ENCODE measurements around the gene MBNL2.

Gene MBNL2

DNA sequence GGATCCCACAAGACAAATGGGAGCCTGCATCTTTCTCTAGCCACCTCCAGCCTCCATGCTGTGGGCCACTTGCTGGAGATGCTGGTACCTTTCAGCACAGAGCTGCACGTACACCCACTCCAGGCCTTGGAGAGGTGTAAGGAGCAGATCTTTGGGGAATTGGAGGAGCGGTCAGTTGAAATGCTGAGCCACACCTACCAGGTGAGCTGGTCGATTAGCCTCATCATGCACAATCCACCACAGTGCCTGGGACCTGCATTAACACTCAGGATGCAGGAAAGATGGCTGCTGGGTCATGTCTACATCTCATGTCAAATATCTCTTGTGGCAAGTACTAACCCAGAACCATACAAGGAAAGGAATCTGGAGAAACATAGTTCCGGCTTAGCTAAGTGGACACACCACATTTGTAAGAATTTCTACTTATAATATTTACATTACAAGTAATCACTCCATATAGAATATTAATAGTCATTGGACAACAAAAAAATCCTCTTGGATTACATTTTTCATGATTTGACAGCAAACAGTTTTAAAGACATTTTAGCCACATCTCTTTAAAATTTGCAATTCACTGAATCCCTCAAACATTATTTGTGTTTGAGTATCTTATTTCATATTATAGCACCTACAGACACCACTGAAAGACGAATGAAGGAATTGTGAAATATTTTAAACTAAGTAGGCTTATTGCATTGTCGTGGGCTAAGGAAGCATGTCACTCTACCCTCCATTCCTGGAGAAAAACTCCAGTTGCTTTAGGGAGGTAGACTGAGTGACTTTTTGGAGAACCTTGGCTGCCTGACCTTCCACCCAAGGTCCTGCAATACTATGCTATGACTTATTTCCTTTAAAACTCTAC, 21.8 kb upstream of the MBNL2 start:
- no peak for TF ChIP-seq RAD21 (IDR thresholded peaks at IDR 0.05; ENCODE audit: low read depth)
- no peak for TF ChIP-seq TAF1 (IDR thresholded peaks at IDR 0.05; ENCODE audit: low read depth)
- TF ChIP-seq CEBPB (IDR thresholded peaks at IDR 0.05) = no peak
- TF ChIP-seq EGR1 (IDR thresholded peaks at IDR 0.05) = no peak
- no peak for TF ChIP-seq TEAD4 (IDR thresholded peaks at IDR 0.05)
- TF ChIP-seq, protein P1, sequence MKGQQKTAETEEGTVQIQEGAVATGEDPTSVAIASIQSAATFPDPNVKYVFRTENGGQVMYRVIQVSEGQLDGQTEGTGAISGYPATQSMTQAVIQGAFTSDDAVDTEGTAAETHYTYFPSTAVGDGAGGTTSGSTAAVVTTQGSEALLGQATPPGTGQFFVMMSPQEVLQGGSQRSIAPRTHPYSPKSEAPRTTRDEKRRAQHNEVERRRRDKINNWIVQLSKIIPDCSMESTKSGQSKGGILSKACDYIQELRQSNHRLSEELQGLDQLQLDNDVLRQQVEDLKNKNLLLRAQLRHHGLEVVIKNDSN (IDR thresholded peaks at IDR 0.05) = no peak
- no peak for TF ChIP-seq MAX (IDR thresholded peaks at IDR 0.05)
- TF ChIP-seq NFIC (IDR thresholded peaks at IDR 0.05) = no peak

DNA sequence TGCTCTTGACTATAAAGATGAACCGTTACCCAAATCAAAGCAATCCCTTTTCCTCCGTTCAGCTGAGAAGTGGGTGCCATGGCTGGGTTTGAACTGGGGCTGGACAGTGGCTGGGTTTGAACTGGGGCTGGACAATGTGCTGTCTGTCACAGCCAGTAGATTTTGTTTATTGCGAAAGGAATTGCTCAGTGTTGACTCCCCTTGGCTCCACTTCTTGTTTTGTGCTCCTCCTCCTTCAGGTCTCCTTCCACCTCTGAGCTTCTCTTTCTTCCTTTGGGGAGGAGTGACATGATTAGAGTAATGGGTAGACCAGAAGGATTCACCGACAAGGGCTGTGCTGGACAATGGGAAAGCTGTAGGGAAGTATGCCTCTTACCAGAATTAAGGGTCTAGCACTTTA, 19.4 kb upstream of the MBNL2 start:
- TF ChIP-seq FOXM1 (IDR thresholded peaks at IDR 0.05; ENCODE audit: borderline replicate concordance, low read depth) (no peak), EGR1 (IDR thresholded peaks at IDR 0.05) (no peak), EP300 (IDR thresholded peaks at IDR 0.05; ENCODE audit: borderline replicate concordance) (no peak), RAD21 (IDR thresholded peaks at IDR 0.05; ENCODE audit: low read depth) (no peak), ZBTB7A (IDR thresholded peaks at IDR 0.05; ENCODE audit: low read depth) (no peak), TEAD4 (IDR thresholded peaks at IDR 0.05) (no peak), CEBPB (IDR thresholded peaks at IDR 0.05) (no peak), YY1 (IDR thresholded peaks at IDR 0.05; ENCODE audit: low read depth) (no peak), CREB1 (IDR thresholded peaks at IDR 0.05; ENCODE audit: low read depth) (no peak)
- TF ChIP-seq, protein P2, sequence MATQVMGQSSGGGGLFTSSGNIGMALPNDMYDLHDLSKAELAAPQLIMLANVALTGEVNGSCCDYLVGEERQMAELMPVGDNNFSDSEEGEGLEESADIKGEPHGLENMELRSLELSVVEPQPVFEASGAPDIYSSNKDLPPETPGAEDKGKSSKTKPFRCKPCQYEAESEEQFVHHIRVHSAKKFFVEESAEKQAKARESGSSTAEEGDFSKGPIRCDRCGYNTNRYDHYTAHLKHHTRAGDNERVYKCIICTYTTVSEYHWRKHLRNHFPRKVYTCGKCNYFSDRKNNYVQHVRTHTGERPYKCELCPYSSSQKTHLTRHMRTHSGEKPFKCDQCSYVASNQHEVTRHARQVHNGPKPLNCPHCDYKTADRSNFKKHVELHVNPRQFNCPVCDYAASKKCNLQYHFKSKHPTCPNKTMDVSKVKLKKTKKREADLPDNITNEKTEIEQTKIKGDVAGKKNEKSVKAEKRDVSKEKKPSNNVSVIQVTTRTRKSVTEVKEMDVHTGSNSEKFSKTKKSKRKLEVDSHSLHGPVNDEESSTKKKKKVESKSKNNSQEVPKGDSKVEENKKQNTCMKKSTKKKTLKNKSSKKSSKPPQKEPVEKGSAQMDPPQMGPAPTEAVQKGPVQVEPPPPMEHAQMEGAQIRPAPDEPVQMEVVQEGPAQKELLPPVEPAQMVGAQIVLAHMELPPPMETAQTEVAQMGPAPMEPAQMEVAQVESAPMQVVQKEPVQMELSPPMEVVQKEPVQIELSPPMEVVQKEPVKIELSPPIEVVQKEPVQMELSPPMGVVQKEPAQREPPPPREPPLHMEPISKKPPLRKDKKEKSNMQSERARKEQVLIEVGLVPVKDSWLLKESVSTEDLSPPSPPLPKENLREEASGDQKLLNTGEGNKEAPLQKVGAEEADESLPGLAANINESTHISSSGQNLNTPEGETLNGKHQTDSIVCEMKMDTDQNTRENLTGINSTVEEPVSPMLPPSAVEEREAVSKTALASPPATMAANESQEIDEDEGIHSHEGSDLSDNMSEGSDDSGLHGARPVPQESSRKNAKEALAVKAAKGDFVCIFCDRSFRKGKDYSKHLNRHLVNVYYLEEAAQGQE (IDR thresholded peaks at IDR 0.05; ENCODE audit: low read depth) = no peak
- TF ChIP-seq, protein P1 (IDR thresholded peaks at IDR 0.05) = no peak

DNA sequence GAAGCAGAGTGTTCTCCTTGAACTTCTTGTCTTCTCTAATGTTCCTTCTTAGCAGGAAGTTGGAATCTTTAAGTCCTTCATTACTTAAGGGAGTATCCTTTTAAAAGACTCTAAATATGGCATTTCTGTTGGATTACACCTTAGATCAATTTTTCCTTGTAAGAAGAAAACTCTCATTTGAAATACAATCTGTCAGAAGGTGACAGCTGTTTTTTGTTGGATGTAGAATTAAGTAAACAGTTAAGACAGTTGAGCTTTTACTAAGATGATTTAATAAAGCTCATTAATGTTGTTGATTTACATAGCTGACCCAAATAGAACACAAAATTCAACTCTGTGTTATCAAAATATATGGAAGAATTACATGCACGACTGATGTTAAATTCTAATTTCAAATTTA, 16.7 kb upstream of the MBNL2 start:
- TF ChIP-seq NFIC (IDR thresholded peaks at IDR 0.05) = no peak
- no peak for TF ChIP-seq TCF12 (IDR thresholded peaks at IDR 0.05; ENCODE audit: low read depth)
- no peak for TF ChIP-seq EGR1 (IDR thresholded peaks at IDR 0.05)
- TF ChIP-seq MAX (IDR thresholded peaks at IDR 0.05) = no peak
- TF ChIP-seq RAD21 (IDR thresholded peaks at IDR 0.05; ENCODE audit: low read depth) = no peak

- TF ChIP-seq EGR1 (IDR thresholded peaks at IDR 0.05) (no peak), YY1 (IDR thresholded peaks at IDR 0.05; ENCODE audit: low read depth) (no peak), TCF12 (IDR thresholded peaks at IDR 0.05; ENCODE audit: low read depth) (no peak), CREB1 (IDR thresholded peaks at IDR 0.05; ENCODE audit: low read depth) (no peak)
These were observed 16.2 kb upstream of the MBNL2 start for GRCh38 chr13:97205982-97206381.

DNA sequence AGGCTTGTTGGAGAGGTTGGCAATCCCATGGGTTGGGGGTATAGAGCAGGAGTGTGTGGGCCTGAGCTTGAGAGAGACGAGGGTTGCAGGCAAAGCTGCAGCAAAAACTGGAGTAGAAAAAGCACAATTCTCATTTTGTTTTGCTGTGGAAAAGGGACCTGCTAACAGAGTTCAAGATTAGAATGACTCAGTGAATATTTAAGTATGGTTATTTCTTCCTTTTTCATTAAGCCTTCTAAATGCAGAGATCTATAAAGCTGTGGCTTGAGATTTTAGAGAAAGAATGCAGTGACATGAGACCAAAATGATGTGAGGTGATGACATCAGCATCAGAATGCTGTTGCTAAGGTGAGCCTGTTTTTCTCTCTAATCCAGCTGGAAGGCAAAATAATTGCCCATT, 10.8 kb upstream of the MBNL2 start:
- TF ChIP-seq, protein P2 (IDR thresholded peaks at IDR 0.05; ENCODE audit: low read depth) = no peak

GRCh38 chr13:97212004-97212403, 10.1 kb upstream of the MBNL2 start:
- no peak for TF ChIP-seq EP300 (IDR thresholded peaks at IDR 0.05; ENCODE audit: borderline replicate concordance)
- TF ChIP-seq, protein P1 (IDR thresholded peaks at IDR 0.05) = no peak
- no peak for TF ChIP-seq EGR1 (IDR thresholded peaks at IDR 0.05)
- no peak for TF ChIP-seq YY1 (IDR thresholded peaks at IDR 0.05; ENCODE audit: low read depth)
- no peak for TF ChIP-seq TAF1 (IDR thresholded peaks at IDR 0.05; ENCODE audit: low read depth)
- no peak for TF ChIP-seq ZBTB7A (IDR thresholded peaks at IDR 0.05; ENCODE audit: low read depth)
- no peak for TF ChIP-seq RAD21 (IDR thresholded peaks at IDR 0.05; ENCODE audit: low read depth)
- TF ChIP-seq CREB1 (IDR thresholded peaks at IDR 0.05; ENCODE audit: low read depth) = no peak
